CD4-positive, alpha-beta T cell treated with Interferon gamma for 1 hour (primary cell): ENCODE measurements around the gene RTN1.

Source experiments
- DNase-seq: peaks from one replicate; pipeline ENCODE4 v3.0.0-alpha.2; 2020

RTN1 gene, protein sequence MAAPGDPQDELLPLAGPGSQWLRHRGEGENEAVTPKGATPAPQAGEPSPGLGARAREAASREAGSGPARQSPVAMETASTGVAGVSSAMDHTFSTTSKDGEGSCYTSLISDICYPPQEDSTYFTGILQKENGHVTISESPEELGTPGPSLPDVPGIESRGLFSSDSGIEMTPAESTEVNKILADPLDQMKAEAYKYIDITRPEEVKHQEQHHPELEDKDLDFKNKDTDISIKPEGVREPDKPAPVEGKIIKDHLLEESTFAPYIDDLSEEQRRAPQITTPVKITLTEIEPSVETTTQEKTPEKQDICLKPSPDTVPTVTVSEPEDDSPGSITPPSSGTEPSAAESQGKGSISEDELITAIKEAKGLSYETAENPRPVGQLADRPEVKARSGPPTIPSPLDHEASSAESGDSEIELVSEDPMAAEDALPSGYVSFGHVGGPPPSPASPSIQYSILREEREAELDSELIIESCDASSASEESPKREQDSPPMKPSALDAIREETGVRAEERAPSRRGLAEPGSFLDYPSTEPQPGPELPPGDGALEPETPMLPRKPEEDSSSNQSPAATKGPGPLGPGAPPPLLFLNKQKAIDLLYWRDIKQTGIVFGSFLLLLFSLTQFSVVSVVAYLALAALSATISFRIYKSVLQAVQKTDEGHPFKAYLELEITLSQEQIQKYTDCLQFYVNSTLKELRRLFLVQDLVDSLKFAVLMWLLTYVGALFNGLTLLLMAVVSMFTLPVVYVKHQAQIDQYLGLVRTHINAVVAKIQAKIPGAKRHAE

DNA sequence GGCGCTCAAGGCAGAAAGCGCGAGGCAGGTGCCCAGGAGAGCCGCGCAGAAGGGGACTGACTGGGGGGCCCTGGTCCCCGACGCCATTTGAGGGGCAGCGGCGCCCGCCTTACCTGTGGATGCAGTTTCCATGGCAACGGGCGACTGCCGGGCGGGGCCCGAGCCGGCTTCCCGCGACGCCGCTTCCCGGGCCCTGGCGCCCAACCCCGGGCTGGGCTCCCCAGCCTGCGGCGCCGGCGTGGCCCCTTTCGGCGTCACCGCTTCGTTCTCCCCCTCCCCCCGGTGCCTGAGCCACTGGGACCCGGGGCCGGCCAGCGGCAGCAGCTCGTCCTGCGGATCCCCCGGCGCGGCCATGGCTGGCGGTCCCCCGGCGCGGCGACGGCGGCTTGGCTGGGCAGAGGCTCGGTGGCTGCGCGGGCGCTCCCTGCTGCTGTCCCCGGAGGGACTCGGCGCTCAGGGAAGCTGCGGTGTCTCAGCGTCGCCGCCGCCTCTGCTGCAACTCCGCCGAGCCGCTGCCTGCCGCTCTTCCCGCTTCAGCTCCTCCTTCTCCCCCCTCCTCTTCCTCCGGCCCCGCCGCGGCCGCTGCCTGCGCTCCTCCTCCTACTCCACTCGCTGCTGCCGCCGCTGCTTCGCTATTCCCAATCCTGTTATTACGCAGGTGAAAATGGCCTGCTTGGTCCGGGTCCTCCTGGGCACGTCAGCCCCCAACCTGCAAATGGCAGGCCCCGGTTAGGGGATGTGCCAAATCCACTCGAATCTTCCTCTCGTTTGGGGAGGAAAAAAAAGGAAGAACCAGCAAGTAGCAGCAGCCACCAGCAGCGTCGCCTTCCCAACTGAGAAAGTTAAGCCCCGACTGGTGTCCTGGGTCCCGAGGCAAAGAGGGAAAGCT is at the start of gene RTN1:
Gene RTN1 (minus strand): TSS at position 500 of the 889 bp plus-strand sequence. CDS start 146 bp downstream, at position 354.
- DNase-seq, result no peak

DNA sequence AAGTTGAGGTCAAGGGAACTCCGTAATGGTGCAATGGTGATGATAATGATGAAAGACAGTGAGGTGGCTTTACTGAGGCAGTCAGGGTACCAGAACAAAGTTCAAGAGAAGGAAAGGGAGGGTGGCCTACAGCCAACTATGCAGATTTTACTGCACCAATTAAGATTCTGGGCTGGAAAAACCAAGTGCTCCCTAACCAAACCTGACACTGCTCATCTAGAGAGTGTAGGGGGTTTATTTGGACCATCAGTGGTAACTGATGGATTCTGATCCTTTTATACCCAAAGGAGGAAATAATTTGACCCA is 49.8 kb upstream of the RTN1 start:
- no peak for DNase-seq

DNA sequence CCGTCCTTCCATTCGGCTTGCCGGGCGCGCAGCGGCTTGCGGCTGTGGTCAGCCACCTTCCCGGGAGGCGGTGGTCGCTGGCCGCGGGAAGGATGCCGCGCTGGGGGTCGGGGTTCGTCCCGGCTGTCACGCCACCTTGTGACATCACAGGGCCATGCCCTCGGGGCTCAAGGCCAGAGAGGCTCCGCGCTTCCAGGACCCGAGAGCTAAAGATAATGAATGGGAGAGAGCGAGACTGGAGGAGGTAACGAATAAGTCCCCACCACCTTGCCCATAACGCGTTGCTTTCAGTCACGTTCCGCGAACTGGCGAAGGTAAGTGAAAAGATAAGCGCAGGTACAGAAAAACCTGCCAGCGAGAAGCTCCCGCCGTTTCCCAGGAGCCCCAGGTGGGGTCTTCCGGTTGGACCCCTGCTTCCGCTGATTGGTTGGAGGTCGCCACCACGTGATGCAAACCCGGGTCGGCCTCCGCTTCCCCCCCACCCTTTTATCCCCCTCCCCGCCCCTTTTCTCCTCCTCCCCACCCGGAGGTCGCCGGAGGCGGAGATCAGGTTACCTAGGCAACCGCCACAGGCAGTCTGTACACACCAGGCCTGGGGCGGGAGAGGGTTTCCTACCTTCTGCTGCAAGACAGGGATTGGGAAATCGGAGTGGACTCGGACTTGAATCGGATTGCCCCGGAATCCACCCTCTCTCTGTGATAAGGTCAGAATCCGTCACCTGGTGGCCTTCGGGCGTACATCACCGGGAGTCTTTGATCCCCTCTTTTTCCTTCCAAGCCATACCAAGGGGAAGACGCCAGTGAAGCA is 49.2 kb upstream of the RTN1 start, which contains the start of gene LRRC9:
Gene LRRC9 (plus strand): TSS at position 575 of the 808 bp plus-strand sequence.
- peak; percentile 60 for DNase-seq

DNA sequence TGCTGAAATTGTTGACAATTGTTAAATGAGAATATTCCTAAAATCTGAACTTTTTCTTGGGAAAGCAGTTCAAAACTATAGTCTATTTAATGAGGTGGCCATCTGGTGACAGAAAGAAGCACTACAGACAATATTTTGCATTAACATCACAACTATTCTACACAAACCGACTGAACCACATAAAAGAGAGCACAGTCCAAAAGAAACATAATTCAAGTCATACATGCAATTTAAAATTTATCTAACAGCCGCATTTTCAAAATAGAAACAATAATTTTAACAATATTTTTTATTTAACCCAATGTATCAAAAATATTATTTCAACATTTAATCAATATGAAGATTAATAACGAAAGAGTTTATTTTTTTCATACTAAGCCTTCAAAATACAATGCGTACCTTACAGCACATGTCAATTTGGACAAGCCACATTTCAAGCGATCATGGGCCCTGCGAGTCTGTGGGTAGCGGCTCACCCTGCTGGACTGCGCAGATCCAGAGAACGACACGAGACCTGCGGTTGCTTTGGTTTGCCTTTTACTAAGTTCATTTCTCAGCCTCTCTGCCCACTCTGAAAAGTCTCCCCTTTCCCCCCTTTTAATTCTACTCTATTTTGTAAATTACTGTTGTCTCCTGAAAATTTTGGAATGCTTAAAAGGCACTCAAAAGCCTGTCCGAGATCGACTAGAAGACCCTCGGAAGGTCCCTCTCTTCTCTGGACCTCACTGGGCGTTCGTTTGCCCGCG is 48.4 kb upstream of the RTN1 start:
- DNase-seq, result no peak

DNA sequence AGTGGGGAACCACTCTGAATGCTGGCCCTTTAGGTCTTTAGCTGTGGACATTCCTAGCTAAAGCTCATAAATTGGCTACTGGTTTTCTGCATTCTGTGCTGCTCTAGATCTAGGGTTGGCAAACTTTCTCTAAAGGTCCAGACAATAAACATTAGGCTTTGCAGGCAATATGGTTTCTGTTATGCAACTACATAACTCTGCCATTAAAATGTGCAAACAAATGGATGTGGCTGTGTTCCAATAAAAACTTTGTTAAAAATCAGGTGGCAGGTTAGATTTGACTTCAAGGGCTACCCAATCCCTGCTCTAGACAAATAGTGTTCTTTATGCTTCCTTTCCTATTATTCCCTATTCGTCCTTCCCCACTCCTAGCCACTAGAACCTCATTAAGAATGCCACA is 42.6 kb upstream of the RTN1 start:
- no peak for DNase-seq

DNA sequence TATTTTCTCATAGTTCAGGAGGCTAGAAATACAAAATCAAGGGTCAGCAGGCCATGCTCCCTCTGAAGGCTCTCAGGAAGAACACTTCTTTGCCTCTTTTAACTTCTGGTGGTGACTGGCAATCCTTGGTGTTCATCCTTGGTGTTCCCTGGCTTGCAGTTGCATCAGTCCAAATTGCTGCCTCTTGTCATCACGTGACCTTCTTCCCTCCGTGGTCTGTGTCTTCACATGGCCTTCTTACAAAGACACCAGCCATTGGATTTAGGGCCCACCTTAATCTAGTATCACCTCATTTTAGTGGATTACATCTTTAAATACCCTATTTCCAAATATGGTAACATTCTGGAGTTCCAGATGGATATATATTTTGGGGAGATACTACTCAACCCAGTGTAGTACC is 41.9 kb upstream of the RTN1 start:
- no peak for DNase-seq

DNA sequence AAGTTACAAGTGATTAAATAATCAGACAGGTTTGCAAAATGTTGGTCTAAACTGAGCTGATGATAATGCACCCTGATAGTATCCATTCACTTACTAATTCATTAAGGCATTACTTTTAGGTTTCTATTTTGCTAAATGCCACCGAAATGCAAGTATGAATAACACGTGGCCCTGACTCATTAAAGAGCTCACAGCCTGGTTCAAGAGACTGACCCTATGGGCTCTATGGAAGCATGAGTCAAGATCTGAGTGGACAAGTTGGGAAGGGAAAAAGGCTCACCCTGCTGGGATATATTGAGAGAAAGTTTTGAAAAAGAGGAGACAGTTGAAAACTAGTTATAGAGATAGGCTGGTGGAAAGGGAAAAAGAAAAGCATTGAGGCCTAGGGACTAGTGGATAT is 34.6 kb upstream of the RTN1 start:
- no peak for DNase-seq

DNA sequence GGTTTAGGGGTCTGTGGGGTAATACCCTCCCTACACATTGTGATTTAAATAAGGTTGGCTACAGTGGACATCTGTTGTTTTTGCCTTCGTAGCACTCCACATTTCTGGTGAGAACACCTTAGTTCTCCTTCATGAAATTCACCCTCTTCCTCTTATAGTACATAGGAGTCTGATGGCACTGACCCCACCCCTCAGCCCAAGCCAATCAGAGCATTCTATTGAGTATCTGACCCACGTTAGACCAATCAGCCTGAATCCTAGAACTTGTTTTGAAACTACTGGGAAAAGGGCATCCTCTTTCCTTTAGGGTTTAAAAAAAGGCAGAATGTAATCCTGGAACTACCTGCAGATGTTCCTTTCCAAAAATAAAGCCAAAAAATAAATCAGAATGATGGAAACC is 33.6 kb upstream of the RTN1 start:
- no peak for DNase-seq

DNA sequence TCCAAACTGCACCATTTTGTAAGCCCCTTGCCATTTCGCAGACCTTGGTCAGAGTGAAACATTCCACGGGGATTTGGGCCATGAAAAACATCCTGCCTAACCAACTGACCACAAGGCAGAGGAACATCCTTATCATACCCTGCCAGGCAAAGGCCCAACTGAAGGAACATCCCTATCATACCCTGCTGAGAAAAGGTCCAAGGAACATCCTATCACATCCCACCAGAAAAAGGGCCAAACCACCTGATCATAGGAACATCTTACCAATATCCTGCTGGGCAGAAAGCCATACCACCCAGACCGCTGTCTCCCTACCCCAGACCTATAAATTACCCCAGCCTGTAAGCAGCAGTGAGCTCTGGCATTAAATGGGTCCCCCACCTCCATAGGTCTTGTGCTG is 30.0 kb upstream of the RTN1 start:
- DNase-seq, result no peak

DNA sequence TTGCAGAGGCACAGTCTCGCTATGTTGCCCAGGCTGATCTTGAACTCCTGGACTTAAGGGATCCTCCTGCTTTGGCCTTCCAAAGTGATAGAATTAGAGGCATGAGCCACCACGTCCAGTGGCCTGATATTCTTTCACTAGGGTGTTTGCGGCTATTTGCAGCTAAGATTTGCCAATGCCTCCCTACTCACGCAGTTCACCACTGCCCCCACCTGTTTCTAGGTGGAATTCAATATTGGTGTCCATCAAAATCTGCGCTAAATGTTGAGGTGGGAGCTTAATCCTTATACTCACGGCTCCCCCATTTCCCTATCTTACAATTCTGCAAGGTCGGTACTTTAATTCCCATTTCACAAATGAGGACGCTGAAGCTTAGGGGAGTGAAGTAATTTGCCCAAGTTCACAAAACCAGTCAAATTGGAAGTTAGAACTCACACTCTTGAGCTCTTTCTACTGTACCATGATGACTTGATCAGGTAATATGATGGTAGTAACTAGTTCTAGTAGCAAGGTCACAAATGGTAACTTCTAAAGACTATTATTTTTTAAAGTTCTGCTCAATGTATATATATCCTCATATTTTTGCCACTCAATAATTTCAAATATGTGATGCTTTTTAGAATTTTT is 27.3 kb upstream of the RTN1 start:
- DNase-seq, result no peak

DNA sequence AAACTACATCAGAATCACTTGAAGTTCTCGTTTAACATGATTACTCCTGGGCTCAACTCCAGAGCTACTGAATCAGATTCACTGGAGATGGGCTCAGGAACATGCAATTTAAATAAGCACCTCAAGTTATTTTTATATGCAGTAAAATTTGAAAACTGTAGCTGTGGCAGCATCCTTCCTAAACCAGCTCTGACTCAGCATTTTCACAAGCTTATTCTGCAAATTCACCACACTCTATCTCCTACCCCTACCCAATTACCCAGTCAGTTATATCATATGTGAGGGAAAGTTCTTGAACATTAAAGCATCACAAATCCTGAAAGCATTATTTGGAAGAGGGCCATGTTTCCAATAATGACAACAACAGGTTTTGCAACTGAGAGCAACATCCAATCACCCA is 25.1 kb upstream of the RTN1 start:
- DNase-seq, result no peak

DNA sequence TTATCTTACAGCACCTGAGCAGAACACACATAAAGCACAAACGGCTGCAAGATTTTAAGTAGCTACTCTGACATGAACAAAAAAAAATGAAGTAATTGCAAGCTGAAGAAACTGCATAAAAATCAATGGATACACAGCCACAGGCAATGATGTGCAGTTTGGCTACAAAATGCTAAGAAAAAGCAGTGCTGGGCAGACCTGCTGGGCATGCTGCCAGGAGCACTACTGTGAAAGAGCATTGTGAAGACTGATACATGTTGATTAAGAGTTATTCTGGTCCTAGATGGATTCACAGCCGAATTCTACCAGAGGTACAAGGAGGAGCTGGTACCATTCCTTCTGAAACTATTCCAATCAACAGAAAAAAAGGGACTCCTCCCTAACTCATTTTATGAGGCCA is 20.1 kb upstream of the RTN1 start:
- DNase-seq, result no peak

DNA sequence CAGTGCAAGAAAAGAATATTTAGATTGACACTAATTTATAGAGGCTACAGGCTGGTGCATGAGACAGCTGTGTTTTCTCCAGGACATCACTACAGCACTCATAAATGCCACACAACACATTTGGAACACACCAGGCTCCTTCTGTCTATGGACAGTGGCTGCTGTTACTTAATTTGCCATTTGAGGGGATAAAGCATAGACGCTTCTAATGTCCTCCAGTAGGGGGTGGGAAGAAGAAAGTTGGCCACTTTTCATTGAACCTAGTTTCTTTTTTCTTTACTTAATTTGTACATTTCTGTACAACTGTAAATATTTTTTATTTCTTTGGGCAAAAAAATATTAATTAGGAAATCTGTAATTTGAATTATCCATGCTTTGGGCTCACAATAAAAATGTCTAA is 12.4 kb upstream of the RTN1 start:
- no peak for DNase-seq

DNA sequence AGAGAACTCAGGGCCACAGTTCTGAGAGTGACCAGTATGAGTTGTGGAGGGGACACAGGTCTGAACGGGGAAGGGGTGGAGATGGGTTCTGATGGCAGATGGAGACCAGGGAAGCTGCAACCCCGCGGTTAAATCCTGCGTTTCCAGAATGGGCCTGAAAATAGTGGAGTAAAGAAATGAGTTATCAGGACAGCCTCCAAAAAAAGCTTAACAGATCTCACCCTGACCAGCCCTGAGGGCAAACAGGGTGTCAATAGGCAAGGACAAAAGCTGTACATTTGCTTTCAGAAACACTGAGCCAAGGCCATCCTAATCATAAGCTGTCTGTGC is 555 bp upstream of the RTN1 start:
- DNase-seq, result no peak

DNA sequence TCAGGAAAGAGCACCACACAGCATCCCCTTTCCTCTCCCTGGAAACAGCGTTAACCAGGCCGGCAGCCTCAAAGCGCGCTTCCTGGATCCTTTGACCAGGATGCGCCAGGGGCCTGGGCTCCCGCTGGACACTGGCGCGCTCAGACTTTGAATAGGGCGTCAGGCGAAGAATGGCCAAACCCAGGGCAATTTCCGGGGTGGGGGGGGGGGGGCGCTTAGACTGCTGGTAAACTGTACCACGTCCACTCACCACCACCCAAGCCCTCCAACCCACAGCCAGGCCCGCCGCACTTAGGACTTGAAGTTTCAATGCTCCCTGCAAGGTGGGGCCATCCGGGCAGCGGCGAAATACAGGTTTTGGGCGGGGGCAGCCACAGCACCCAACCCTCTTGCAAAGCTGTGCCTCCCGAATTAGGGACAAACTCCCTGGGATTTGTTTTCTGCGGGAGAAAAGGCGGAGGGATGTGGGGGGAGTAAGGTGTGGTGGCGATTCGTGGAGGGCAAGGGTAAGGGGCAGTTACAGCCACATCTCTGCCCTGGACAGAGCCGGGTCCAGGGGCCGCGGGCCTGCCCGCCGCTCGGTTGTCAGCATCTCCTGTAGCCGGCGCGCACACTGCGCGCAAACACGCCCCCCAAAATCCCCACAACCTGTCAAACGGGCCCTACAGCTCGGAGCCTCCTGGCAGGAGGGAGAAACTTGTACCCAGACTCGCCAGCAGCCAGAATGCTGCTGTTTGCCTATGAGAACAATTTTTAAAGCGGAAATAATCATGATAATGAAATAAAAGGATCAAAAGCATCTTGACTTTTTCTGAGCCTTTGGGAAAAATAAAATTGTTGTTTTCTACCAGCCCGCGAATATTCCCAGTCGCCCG is 958 bp downstream of the RTN1 start:
- DNase-seq, result no peak

DNA sequence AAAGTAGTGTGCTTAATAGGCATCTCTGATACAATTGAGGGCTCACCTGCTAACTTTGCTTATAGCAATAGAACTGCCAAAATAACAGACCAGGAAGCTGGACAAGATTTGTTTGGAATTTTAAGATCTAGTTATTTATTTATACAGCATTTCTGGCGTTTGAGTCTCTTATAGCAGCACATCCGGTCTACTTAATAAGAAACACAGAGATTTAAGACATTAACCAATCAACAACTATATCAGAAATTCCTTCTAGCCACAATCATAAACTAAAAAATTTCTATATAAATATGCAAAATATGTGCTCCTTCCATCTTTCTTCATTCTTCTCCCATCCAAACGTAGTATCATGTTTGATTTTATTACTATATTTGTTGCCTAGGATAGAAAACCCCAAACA is 2.6 kb downstream of the RTN1 start:
- DNase-seq, result no peak

DNA sequence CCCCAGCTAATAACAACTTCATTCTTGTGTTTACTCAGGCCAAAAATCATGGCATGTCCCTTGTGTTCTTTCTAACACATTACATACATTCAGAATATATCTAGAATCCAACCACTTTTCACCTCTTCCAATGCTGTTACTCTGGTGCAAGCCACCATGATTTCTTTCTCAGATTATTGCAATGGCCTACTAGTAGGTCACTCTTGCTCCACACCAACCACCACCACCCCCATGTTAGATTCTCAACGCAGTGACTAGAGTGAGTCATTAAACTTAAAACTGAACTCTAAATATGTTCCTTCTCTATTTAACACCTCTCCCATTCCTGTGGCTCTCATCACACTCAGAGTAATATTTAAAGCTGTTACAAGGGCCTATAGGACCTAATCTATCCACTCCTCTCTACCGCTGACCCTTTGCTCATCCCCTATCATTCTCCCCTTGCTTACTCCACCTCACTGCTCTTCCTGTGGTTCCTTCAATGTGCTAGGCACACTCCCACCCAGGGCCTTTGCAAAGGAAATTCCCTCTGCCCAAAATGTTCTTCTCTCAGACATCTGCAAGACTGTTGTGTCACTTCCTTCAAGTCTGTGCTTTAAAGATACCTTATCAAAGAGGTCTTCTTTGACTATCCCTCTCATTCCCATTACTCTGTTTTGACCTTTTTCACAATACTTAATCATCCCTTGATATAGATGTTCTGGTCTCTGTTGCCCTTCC is 6.6 kb downstream of the RTN1 start:
- DNase-seq, result no peak

DNA sequence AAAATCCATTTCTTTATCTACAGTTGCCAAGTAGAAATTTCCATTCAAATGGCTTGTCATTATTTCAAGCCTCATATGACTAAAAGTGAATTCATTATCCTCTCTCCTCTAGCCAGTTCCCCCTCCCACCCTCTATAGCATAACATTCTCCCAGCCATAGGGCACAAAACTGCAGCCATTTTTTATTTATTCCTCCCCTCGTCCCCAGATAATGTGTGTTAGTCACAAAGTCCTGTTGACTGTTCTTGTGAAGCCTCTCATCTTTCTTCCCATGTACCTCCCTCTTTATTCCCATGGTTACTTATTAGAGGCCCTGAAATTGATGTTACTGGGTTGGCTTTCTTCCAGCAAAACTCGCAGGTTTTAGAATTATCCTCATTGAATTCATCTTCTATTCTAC is 13.2 kb downstream of the RTN1 start:
- no peak for DNase-seq

DNA sequence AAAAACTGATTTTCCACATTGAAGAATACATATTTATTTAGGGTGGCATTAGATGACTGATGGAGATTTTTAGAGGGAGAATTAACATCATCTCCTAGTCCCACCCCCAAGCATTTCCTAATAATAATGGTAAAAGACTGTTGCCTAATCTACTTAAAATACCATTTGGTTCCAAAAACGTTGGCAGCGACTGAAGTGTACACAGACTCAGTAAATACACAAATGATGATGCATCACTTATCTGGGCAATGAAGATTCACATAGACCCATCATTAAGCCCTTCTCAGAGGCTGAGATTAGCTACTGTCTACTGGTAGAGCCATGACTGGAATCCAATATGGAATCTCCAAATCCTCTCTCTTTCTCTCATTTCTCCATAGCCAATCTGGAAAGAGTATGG is 18.2 kb downstream of the RTN1 start:
- no peak for DNase-seq

DNA sequence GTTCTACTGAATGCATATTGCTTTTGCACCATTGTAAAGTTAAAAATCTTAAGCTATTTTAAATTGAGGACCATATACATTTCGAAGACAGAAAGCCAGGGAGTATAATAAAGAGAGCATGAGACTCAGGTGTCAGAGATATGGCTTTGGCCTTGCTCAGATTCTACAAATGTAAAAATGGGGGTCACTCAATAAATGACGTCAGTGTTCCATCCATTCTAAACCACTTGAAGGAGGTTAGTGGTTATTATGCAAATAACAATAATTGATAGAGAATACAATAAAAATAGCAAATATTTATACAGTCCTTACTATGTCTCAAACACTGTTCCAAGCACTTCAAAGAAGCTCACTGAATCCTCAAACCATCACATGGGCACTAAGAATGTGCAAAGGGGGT is 20.1 kb downstream of the RTN1 start:
- no peak for DNase-seq
